Medulla oblongata (tissue), 1 donor: ENCODE results near the gene DOK3.

Experiments
- DNase-seq: peaks from one replicate; pipeline ENCODE4 v3.0.0-alpha.2; 2015; ENCODE audit errors: extremely low spot score

DOK3 gene

DNA sequence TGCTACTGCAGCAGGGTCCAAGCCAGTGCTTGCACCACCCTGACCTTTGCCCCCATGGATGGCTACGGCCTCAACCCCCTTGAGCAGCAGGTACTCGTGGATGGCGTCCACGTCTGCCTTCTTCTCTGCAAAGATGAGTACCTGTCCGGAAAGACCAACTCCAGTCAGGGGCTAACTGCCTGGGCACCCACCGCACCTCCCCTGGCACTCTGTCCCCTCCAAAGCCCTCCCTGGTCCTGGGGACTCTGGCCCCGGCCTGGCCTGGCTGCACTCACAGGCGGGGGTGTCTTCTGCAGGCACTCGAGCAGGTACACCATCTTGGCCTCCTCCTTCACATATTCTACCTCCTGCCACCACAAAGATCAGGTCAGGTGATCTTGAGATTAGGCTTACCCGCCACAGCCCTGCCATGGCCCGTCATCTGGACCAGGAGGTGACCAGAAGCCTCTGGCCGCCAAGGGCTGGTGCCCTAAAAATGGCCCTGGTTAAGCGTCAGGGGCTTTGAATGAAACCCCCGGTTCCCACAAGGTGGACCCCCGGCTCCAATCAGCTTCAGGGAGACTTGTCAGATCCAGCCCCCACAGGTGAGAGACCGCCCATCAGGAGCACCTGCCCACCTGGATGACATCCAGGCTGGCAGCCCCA lies 3.2 kb upstream of the DOK3 start:
- no peak for DNase-seq

DNA sequence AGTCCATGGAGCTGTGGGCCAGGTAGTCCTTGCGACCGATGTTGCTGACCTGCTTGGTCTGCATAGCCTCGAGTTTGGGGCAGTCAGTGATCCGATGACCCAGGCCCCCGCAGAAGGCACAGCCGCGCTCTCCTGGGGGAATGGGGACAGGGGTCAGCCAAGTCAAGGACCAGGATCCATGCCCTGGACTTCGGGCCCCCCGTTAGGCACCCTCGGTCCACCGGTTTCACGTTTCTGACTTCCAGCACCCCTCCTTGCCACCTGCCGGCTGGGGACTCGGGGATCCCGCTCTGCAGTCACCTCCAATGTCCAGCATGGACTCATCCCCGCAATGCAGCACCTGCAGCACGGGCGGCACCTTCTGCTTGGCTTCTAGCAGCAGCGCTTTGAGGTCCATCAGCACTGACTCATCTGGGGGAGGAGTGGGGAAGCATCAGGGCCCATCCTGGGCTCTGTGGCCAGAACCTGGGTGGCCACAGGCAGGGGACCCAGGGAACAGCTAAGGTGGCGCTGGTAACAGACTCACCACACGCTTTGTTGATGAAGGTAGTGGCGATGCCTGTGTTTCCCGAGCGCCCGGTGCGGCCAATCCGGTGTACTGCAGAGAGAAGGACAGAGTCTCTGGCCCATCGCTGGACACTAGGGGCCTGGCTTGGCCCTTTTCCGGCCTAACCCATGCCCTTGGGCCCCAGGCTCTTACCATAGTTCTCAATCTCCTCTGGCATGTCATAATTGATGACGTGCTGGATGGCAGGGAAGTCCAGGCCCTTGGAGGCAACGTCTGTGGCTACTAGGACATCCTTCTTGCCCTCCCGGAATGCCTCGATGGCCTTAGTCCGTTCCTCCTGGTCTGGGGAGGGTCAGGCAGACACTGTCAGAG lies 2.4 kb upstream of the DOK3 start:
- no peak for DNase-seq

DNA sequence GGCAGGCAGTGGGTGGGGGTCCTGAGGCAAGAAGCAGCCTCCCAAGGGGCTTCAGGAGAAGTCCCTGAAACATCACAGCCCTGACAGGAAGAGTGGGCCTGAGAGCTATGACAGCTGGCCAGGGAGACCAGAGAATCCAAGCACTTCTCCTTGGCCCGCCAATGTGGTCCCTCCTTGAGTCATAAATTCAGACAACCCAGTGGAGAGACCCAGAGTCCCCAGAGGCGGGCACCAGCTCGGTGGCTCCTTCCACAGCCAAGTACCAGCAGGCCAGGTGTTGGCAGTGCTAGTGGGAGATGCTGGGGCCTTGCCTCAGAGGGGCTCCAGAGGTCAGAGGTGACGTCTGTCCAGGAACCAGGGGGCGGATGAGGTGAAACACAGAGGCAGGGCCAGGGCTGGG lies 1.6 kb upstream of the DOK3 start:
- no peak for DNase-seq

DNA sequence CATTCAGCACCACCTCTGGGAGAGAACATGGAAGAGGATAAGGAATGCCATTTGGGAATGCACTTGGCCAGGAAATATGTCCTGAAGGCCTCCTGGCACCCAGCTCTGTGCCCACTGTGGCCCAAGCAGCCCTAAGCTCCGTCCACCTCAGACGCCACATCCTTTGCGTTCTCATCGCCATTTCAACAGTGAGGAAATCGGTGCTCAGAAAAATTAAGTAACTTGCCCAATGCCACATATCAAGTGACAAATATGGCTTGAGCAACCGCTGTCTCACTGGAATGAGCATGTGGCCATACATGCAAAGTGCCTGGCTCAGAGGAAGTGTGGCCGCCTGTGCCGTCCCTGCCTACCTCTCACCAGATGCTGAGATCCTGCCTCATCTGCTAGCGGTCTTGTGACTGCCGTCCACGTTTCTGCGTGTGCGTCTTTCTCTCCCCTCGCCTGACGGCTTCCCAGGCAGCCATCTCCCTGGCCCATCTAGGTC lies 984 bp upstream of the DOK3 start:
- no peak for DNase-seq

DNA sequence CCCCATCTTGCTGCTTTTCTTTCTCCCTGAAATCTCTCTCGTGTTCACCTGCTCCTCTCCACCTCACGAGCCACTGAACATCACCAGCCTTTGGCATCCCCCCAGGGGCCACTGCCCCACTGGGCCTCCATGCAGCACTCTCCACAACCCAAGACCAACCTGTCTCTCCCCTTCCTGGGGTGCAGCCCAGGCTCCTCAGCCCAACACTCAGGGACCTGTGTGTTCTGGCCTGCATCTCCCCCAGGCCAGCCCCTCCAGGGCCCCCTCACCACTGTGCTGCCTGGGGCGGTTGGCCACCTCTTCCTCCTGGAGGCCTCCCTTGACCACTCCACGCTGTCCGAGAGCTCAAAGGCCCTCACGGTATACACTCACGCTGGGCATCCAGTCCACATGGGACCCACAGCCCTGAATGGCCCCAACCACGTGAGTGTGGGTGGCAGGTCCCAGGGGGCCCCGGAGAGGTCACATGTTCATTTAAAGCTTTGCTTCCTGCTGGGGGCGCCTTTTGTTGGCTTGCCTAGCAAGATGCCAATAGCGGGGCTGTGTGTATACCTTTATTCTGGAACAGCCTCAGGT lies 453 bp upstream of the DOK3 start:
- no peak for DNase-seq

DNA sequence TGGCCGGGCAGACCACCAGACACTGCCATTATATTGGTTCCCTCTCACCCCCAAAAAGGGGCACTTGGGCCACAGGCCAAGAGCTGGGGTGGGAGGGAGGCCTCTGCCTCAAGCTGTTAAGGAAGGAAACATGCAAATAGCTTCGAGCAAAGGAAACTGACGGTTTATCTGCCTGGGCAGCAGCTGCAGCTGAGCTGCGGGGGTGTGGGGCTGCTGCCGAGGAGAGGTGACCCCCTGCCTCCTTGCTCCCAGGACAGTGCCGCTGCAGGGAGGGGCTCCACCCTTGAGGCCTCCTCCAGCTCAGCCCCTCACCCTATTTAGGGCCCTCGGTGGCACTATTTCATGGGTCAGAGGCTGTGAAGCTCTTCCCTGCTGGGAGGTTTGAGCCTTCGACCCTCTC lies 789 bp downstream of the DOK3 start:
- DNase-seq: no peak

DNA sequence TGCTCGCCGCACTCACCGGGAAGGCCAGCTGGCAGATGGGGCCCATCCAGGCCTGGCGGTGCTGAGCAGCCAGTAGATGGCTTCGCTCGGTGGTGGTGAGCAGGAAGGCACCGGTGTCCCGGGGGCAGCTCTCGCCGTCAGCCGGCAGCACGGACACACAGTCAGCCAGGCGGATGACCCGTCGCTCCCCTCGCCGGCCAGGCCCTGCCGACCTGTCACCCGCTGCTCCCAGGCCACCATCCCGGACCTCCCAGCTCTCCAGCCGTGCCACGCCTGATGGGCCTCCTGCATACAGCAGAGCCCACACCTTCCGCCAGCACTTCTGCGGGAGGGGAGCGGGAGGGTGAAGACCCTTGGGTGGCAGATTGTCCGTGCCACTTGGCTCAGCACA lies 1.4 kb downstream of the DOK3 start:
- no peak for DNase-seq

- no peak for DNase-seq
Measured at GRCh38 chr5:177507596-177508220, 1.9 kb downstream of the DOK3 start.

GRCh38 chr5:177507165-177507564 lies 2.5 kb downstream of the DOK3 start:
- no peak for DNase-seq

GRCh38 chr5:177505075-177505474 lies 4.6 kb downstream of the DOK3 start:
- DNase-seq: no peak

GRCh38 chr5:177504086-177505056 lies 5.3 kb downstream of the DOK3 start:
- no peak for DNase-seq

- DNase-seq: no peak
Measured at GRCh38 chr5:177503351-177504085, 6.1 kb downstream of the DOK3 start.

DNA sequence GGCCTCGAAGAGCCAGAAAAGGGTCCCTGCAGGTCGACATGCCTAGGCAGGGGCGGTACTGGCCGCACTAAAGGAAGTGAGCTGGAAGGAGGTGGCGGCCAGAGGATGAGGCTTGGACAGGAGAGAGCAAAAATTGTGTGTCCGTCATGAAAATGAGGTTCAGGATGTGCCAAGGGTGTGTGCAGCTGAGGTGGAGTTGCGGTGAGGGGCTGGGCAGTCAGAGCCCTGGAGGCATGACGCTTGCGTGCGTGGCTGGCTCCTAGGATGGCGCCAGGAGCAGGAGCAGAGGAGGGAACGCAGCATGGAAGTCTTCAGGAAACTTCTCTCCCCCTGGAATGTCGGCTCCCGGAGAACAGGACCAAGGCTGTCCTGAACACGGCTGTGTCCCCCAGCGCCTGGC lies 6.7 kb downstream of the DOK3 start:
- no peak for DNase-seq

GRCh38 chr5:177501874-177502678 lies 7.5 kb downstream of the DOK3 start:
- no peak for DNase-seq

DNA sequence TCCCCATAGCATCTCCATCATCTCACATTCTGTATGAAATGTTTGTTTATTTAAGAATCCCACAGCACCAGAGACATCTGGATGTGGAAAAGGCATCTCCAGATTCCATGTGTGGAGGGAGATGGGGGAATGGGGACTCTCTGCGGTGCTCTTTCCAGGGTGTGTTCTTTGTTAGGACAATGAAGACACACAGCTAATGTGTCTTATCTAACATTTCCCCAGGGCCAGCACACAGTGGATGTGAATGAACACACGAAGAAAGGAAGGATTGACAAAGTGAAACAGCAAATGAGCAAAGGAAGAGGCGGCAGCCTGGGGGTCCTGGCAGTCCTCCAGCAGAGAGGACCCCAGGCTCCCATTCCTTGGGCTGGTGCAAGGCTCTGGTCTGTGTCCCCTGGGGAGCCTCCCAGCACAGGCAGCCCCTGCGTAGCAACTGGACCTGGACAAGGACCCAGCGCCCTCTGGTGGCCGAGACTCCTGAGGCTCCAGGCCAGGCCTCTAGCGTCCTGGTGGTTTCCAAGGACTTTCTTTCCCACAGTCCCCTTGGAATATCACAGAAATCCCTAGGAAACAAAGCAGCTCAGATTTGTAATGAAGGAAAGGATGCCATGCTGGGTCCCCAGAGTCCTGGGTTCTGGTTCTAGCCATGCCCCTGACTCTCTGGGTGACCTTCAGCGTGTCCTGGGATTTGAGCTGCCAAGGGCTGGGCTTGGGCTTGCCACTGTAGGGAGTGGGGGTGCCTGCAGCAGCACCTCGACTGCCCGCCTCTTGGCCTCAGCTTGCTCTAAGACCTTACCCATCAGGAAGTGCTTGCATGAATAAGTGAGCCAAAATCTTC lies 8.7 kb downstream of the DOK3 start:
- DNase-seq: peak; percentile 86

- DNase-seq: no peak
Measured at GRCh38 chr5:177499842-177500241, 9.8 kb downstream of the DOK3 start.

GRCh38 chr5:177498013-177498787 lies 11.4 kb downstream of the DOK3 start:
- DNase-seq: no peak
